PFSK-1 (cell line): Measurements from ENCODE around the gene DUSP28.

Experiments used
- FOXP2 ChIP-seq: optimal IDR thresholded peaks from 2 replicates; pipeline ENCODE3; 2011; ENCODE audit warnings: borderline replicate concordance, control low read depth, inconsistent platforms; ENCODE audit not compliant: insufficient read depth; ENCODE audit errors: extremely low read length, extremely low read depth
- POLR2AphosphoS5 ChIP-seq: IDR thresholded peaks from 2 replicates; pipeline ENCODE4 v1.6.1; 2012; ENCODE audit warnings: low read depth, mild to moderate bottlenecking, control low read depth, low read length, moderate library complexity
- SIN3A ChIP-seq: IDR thresholded peaks from 2 replicates; pipeline ENCODE4 v1.6.1; 2012; ENCODE audit warnings: mild to moderate bottlenecking, low read length, moderate library complexity, borderline replicate concordance; ENCODE audit not compliant: insufficient read depth
- TAF1 ChIP-seq: IDR thresholded peaks from 2 replicates; pipeline ENCODE4 v1.6.1; 2012; ENCODE audit warnings: low read length, control low read depth, borderline replicate concordance; ENCODE audit not compliant: insufficient read depth
- TF ChIP-seq, protein P1 (sequence below), 2 experiments: IDR thresholded peaks; 2 replicates each; pipeline versions ENCODE4 v1.6.1 to v1.8.0; 2011 to 2012; ENCODE audit warnings: low read depth in 2 of 2, low read length in 2 of 2, control low read depth in 1 of 2, inconsistent platforms in 1 of 2, mild to moderate bottlenecking in 1 of 2, moderate library complexity in 1 of 2; ENCODE audit not compliant: insufficient read depth in 1 of 2

The DUSP28 gene

DNA sequence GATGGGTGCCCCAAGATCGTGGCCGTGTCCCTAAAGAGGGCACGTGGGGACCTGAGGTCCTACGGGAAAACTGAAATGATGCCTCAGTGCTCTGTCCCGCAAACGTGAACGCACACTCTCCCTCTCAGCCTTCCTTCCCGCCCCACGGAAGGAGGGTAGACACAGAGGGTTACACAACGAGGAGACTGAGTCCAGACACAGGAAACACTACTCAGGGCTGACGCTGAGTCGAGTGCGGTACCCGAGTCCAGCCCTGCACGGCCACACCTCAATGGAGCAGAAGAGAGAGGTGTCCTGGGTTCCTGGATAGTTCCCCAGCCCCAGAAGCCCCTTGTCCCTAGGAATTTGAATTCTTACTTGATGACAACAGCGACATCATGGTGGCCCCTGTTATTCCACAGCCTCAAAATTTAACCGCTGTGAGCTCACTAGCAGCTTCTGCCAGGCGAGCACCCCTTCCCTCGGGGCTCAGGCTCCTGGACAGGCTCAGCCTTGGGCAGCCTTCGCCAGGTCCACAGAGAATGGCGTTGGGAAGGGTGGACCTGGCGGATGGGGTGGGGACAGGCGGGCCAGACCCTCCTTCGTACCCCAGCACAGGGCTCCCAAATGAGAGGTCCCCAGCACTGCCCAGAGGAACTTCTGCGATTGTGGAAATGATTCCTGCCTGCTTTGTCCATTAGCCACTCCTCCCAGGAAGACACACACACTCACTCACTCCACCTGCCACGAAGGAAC, 7.1 kb downstream of the DUSP28 start:
- TF ChIP-seq SIN3A: no peak
- no peak for TF ChIP-seq FOXP2
- no peak for TF ChIP-seq TAF1
- TF ChIP-seq POLR2AphosphoS5: no peak
- TF ChIP-seq, protein P1, sequence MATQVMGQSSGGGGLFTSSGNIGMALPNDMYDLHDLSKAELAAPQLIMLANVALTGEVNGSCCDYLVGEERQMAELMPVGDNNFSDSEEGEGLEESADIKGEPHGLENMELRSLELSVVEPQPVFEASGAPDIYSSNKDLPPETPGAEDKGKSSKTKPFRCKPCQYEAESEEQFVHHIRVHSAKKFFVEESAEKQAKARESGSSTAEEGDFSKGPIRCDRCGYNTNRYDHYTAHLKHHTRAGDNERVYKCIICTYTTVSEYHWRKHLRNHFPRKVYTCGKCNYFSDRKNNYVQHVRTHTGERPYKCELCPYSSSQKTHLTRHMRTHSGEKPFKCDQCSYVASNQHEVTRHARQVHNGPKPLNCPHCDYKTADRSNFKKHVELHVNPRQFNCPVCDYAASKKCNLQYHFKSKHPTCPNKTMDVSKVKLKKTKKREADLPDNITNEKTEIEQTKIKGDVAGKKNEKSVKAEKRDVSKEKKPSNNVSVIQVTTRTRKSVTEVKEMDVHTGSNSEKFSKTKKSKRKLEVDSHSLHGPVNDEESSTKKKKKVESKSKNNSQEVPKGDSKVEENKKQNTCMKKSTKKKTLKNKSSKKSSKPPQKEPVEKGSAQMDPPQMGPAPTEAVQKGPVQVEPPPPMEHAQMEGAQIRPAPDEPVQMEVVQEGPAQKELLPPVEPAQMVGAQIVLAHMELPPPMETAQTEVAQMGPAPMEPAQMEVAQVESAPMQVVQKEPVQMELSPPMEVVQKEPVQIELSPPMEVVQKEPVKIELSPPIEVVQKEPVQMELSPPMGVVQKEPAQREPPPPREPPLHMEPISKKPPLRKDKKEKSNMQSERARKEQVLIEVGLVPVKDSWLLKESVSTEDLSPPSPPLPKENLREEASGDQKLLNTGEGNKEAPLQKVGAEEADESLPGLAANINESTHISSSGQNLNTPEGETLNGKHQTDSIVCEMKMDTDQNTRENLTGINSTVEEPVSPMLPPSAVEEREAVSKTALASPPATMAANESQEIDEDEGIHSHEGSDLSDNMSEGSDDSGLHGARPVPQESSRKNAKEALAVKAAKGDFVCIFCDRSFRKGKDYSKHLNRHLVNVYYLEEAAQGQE (IDR thresholded peaks at IDR 0.05; ENCODE audit: insufficient read depth in 1 of 2, low read depth in 2 of 2, low read length in 2 of 2): no peak

DNA sequence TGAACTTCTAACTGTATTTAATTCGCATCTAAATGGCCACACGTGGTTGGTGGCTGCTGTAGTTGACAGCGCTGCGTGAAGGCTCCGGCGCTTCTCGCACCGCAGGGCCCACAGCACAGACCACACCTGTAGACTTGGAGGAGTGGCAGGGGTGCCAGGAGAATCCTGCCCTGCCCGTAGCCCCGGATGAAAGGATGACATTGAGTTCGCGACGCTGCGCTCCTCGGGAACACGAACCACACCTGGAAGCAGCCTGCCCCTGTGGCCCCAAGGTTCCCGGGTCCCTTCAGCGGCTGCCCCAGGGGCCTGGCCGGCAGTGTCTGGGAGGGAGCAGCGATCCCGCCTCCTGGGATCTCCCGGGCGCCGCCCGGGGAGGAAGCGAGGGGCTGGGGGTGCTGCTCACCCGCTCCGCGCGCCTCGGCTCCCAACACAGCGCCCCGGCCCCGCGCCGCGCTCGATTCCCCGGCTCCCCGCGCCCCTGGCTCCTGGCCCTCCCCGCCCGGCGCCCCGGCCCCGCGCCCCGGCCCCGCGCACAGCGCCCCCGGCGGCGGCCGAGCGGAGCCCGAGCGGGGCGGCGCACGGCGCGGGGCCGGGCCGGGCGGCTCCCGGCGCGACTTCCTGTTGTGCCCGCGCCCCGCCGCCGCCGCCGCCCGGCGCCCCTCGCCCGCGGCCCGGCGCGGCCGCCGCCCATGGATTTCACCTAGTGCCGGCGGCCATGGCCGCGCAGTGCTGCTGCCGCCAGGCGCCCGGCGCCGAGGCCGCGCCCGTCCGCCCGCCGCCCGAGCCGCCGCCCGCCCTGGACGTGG, 7.9 kb downstream of the DUSP28 start, which contains the start of gene RNPEPL1:
Gene RNPEPL1, plus strand, starts transcription at position 613 of the 806 bp plus-strand sequence. Its CDS starts 103 bp downstream, at position 716.
- TF ChIP-seq POLR2AphosphoS5: no peak

DNA sequence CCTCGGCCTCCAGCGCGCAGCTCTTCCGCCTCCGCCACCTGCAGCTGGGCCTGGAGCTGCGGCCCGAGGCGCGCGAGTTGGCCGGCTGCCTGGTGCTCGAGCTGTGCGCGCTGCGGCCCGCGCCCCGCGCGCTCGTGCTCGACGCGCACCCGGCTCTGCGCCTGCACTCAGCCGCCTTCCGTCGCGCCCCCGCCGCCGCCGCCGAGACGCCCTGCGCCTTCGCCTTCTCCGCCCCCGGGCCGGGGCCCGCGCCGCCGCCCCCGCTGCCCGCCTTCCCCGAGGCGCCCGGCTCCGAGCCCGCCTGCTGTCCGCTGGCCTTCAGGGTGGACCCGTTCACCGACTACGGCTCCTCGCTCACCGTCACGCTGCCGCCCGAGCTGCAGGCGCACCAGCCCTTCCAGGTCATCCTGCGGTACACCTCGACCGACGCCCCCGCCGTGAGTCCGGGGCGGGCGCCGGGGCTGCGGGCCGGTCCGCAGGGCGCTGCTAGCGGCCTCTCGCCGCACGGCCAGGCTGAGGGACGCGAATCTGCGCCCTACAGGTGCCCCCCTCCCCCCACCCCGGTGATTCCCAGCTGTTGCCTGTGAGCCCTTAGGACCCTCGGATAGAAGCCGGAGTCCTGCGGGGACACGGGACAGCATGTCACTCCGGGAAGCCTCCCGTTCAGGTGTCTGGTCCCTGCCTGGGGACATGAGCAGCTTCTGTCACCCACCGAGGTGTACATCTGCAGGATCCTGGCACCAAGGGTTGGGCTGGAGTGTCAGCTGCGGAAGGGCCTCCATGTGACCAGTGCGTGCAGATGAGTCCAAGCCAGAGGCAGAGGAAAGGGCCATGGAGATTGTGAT, 8.7 kb downstream of the DUSP28 start:
- no peak for TF ChIP-seq FOXP2
- no peak for TF ChIP-seq POLR2AphosphoS5
- no peak for TF ChIP-seq TAF1
- TF ChIP-seq, protein P1 (IDR thresholded peaks at IDR 0.05; ENCODE audit: insufficient read depth in 1 of 2, low read depth in 2 of 2, low read length in 2 of 2): no peak
- TF ChIP-seq SIN3A: no peak

DNA sequence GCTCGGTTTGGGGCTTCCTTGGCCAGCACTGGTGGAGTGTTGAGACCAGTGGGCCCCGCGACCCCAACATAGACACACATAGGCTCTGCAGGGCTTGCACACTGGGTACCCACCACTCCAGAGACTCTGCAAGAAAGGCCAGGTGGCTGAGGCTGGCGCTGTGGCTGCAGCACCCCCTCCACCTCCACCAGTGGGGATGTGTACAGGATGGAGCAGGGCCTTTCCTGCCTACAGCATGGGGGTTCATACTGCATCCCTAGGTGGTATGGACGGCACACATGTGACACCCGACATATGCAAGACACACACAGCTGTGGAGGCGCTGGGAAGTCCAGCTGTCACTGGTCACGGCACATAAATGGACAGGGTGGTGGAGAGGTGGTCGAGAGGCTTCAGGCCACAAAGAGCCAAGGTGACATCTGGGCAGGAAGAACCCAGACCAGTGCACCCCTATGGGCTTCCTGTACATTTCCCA, 9.4 kb downstream of the DUSP28 start:
- TF ChIP-seq FOXP2 (no peak), SIN3A (no peak), TAF1 (no peak), POLR2AphosphoS5 (no peak)

DNA sequence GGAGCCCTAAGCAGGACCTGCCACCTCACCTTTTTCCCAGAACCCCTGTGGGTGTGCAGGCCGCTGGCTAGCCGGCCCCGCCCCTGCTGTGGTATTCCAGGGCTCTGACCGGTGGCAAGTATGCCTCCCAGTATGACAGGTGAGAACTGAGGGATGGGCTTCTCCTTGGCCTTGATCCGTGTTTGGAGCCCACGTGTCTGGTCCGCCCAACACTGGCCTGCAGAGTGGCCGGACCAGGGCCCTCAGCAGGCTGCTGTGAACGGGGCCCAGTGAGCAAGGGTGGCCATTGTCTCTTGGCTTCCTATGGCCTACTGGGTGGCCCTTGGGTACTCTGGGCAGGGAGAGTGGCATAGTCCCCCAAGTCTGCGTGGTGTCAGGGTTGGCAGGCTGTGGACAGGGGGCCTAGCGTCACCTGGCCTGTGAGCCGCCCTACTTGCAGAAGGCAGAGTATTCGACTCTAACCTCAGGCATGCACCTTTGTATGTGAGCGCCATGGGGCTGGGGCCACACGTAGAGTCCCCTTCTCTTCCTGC, 9.9 kb downstream of the DUSP28 start:
- TF ChIP-seq TAF1 (no peak), FOXP2 (no peak), SIN3A (no peak), POLR2AphosphoS5 (no peak)
- TF ChIP-seq, protein P1 (IDR thresholded peaks at IDR 0.05; ENCODE audit: insufficient read depth in 1 of 2, low read depth in 2 of 2, low read length in 2 of 2): no peak
